Amniotic stem cell (primary cell): Measurements from ENCODE around the gene RNGTT.

Source experiments
- DNase-seq: peaks from one replicate; lab custom pipeline; 2025; lab: John Stamatoyannopoulos, UW

The RNGTT gene

GRCh38 chr6:88587150-88587520 is 376.3 kb downstream of the RNGTT start:
- no peak for DNase-seq

DNA sequence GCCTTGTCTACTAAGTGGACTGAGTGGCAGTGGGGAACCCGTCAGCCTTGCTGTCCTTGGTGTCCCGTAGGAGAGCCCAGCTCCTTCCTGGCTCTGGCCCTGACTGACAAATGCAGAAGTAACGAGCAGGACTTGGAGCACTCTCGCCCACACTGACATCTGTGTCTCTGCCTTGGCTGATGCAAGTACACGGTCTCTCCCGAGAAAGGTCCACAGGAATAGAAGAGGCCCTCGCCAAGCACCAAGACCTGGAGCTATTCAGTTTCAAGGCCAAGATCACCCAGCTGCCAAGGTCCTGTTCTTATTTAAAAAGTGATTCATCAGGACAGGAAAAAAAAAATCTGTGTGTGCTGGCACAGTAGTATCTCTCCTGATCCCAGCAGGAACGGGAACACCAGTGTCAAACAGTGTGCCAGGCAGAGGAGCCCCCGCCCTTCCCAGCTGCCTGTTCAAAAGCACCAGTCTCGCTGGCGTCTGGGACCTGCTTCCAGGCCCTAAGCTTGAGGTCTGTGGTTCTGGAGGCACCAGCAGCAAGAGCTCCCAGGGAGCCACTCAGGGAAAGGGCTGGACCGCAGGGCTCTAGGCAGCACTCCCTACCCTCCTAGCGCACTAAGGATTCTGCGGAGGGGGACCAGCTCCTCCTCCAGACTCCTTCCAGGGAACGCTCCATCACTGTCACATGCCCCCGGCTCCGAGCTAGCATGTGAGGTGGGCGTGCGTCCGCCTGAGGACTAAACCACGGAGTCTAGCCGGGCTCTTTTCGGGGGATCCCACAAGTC is 376.9 kb downstream of the RNGTT start:
- no peak for DNase-seq

GRCh38 chr6:88585276-88585692 is 378.1 kb downstream of the RNGTT start:
- no peak for DNase-seq

DNA sequence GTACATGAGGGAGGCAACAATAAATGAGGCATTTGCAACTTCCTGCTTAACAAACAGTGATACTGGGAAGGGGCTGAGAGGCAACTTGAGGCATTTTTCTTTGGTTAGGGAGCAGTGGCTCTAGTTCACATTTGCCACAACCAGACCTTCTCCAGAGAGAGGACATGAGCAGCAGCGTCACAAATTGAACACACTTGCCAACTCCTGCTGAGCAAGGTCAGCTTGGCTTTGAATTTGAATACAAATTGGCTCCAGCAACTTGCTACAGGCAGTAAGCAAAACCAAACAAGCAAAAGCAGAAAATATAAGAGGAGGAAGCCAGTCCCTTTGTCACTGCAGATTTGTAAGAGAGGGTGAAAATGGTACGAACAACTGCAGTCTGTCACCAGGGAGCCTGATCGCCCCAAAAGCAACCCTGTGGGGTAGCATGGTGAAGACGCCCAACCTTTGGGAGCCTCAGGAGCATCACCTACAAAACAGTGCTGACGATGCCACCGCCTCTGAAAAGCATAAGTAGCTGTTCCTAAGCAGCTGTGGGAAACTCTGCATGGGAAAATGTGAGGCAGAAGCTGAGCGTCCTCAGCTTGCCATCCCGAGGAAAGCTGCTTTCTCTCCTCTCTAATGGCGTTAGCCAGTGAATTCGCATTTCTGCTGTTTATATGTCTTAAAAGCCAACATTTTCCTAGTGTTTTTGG is 378.7 kb downstream of the RNGTT start:
- no peak for DNase-seq

DNA sequence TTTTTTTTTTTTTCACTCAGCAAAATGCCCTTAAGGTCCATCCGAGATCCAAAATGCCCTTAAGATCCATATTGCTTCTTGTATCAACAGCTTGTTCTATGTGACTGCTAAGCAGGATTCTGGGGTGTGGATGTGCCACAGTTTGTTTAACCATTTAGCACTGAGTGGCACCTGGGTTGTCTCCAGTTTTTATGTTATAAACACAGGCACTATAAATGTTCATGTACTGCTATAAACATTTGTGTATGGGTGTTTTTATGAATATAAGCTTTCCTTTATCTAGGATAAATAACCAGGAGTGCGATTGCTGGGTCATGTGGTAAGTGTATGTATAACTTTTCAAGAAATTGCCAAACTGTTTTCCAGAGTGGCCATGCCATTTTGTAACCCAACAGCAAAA is 386.0 kb downstream of the RNGTT start:
- no peak for DNase-seq

DNA sequence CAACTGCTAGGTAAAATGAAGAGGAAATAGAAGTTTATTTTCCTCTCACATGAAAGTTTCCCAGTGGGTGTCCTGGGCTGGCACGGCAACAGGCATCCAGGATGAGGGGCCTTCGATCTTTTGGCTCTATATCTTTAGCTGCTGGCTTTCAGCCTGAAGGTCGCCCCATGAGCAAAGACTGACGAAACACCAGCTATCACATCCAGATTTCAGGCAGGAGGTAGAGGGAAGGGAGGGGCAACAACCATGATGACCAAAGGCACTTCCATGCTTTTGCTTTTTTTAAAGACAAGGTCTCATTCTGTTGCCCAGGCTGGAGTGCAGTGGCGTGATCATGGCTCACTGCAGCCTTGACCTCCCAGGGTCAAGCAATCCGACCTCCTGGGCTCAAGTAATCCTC is 387.9 kb downstream of the RNGTT start:
- DNase-seq: no peak

- no peak for DNase-seq
Observed at GRCh38 chr6:88574651-88575050, 388.8 kb downstream of the RNGTT start.

DNA sequence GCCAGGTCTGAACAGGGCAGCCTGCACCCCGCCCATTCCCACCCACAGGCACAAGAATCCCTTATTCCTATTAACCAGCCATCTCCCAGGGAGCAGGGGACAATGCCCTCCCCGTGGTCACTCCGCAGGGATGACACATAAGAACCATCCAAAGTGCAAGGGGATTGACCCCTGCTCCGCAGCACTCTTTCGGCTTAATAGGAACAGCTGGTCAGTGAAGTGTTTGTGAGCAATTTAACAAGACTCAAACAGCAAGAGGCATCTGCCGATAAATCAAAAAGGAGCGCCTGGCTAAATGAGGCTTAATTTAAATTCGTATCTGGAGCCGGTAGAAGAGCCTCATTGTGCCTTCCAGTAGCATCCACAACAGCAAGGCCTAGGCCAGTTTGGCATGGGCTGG is 389.4 kb downstream of the RNGTT start:
- DNase-seq: no peak

GRCh38 chr6:88573561-88573960 is 389.9 kb downstream of the RNGTT start:
- no peak for DNase-seq

DNA sequence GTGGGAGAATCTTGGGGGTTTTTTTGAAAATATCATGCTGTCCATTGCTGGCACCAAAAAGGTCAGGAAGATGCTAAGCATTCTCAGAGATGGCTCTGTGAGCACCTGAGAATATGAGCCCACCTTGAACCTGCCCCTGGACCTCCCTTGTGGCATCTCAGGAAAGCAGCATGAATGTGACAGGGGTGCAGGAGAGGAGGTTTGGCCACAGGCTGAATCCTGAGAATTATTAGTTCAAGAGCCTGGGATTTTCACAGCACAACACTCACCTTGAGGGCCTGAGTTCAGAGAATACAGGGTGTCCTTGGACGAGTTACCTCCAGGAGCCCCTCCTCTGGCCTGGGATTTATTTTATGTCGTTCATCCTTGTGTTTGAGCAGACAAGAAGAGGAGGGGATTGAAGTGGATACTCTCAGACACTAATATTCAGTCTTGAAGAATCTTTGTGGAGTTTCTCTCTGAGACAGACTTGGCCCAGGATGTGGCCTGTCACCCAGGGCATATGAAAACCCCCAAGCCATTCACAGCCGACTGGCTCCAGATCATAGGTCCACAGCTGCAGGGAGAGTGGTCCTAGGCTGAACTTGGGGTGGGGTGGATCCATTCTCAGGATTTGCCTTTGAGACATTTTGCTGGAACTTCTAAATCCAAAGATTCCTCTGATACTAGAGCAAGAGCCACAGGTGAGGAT is 390.8 kb downstream of the RNGTT start:
- DNase-seq: no peak

DNA sequence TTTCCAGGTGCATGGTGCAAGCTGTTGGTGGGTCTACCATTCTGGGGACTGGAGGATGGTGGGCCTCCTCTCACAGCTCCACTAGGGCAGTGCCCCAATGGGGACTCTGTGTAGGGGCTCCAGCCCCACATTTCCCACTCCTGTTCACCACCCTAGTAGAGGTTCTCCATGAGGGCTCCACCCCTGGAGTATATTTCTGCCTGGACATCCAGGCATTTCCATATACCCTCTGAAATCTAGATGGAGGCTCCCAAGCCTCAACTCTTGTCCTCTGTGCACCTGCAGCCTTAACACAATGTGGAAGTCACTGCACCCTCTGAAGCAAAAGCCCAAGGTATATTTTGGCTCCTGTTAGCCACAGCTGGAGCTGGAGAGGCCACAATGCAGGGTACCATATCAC is 393.5 kb downstream of the RNGTT start:
- no peak for DNase-seq

- DNase-seq: no peak
Observed at GRCh38 chr6:88567696-88568095, 395.7 kb downstream of the RNGTT start.

DNA sequence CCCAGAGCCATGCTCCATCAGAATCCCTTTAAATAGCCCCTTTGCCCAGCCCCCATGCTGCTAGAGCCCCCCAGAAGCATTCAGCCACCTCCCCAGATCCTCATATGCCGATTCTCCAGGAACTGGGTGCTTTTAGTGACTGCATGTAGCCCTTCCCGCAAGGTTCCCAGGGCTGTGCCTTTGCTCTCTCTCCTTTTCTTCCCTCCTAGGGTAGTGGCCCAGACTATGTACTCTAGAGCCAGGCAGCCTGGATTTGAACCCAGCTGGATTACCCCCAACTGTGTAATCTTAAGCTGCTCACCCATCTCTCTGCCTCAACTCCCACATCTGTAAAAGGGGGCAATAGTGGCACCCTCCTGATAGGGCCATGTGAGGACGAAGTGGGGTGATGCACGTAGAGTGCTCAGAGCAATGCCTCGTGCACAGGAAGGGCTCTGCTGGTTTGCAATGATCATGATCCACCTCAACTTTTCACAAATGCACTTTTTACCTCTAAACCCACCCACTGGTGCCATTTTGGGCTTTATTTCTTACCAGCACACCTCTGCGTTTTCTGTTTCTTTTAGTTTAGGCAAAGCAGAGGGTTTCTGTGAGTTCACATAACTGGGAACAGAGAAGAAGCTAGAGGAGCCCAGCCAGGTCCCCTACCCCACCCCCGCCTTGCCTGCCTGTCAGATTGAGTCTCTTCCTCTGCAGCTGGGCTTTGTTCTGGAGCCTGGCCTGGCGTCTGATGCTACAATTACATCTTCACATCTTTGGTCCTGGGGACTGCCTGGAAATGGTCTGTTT is 396.5 kb downstream of the RNGTT start:
- no peak for DNase-seq

GRCh38 chr6:88565836-88566235 is 397.6 kb downstream of the RNGTT start:
- no peak for DNase-seq

- DNase-seq: no peak
Observed at GRCh38 chr6:88565409-88565811, 398.0 kb downstream of the RNGTT start.

DNA sequence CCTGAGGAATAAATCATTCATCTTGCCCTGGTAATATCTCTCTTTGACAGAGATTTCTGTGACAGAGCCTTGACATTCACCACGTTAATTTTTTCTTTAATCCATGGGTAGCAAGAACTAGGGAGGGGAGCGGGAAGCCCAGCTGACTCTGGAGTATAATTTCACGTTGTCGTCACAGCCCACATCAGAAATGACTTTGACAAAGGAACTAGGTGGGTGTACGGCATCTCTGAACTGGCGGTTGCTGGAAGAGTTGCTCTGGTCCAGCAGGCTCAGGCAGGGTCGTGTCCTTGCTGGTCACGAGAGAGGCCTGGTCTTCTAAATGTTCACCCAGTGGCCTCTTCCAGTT is 400.2 kb downstream of the RNGTT start:
- no peak for DNase-seq

- no peak for DNase-seq
Observed at GRCh38 chr6:88562353-88563276, 400.8 kb downstream of the RNGTT start.

- no peak for DNase-seq
Observed at GRCh38 chr6:88561954-88562315, 401.5 kb downstream of the RNGTT start.

DNA sequence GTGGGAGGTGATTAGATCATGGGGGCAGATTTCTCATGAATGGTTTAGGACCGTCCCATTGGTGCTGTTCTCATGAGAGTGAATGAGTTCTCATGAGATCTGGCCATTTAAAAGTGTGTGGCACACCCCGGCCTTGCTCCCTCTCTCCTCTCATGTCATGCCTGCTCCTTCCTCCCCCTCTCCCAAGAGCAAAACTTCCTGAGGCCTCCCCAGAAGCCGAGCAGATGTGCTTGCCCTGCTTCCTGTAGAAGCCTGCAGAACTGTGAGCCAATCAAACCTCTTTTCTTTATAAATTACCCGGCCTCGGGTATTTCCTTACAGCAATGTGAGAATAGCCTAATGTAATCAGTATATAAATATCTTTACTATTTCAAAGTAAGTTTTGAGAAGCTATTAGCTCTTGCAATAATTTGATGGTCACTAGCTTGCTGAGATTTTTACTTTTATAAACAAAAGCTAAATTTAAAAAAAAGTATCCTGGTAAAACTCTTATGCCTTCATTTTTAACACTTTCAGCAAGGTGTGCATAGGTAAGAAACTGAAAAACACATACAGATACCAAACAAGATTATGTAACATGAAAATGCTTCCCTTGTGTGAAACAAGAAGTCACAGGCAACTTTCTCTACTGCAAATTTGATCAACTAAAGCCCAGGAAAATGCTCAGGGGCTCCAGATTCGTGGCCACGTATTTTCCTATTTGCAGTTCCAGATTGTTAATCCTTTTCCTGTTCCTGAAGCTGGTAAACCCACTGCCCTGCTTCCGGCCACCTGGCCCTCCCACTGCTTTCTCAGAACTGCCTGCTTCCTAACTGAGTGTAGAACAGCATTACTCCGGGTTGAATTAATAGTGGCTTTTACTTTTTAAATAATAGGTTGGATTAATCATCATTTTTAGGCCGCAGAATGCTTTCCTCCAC is 402.1 kb downstream of the RNGTT start:
- no peak for DNase-seq
